Transverse colon (tissue), 4 donors: Measurements from ENCODE around the gene PPP1R37.

Source experiments
- CTCF ChIP-seq, 5 experiments: fragments of 200-600 bp in 3 of 5; fragments of 450-650 bp in 2 of 5; sonication (generic) in 3 of 5; IDR thresholded peaks; 1 replicate in 2 of 5; 2 replicates in 3 of 5; pipeline ENCODE4 v1.5.1; 2016 to 2017; ENCODE audit warnings: antibody characterized with exemption in 5 of 5, inconsistent platforms in 3 of 5, mild to moderate bottlenecking in 2 of 5, moderate library complexity in 1 of 5
- EP300 ChIP-seq: sonication (generic); formaldehyde crosslinking; IDR thresholded peaks from one replicate; pipeline ENCODE4 v1.6.1; 2017; ENCODE audit warnings: antibody characterized with exemption, low read depth
- POLR2A ChIP-seq: fragments of 450-650 bp; IDR thresholded peaks from one replicate; pipeline ENCODE4 v1.6.1; 2016; ENCODE audit warnings: antibody characterized with exemption, mild to moderate bottlenecking, moderate library complexity
- POLR2AphosphoS5 ChIP-seq, 3 donors: sonication (generic); formaldehyde crosslinking; IDR thresholded peaks; one replicate each; pipeline ENCODE4 v1.6.1; 2016; ENCODE audit warnings: antibody characterized with exemption in 3 of 3

GRCh38 chr19:45133661-45134060 lies 40.7 kb downstream of the PPP1R37 start:
- TF ChIP-seq POLR2AphosphoS5 (IDR thresholded peaks at IDR 0.05) (no peak), CTCF (IDR thresholded peaks at IDR 0.05) (no peak), POLR2A (no peak), EP300 (no peak)
